ENCODE data around the gene NSUN6. TPM values are rescaled to one million over a fixed set of nuclear protein-coding genes. Genes with fewer than 3 reads are reported as not detected.

The NSUN6 gene
- total and polyA plus RNA-seq, 2 experiments from 2014 or later, result 18.1 to 37.4 TPM

DNA sequence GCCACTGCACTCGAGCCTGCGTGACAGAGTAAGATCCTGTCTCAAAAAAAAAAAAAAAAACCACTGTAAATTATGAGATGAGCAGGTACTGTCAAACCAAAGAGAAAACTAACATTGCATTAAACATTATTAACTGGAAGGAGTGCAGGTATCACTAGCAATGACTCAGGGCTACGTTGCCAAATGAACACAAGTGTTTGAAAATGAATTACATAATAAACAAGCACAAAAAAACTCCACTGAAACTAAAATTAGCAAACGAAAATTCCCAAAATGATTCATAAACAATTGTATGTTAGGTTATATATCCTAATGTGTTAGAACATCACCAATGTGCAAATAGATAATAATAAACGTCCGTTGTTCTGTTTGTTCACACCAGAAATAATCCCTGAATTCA is 42.8 kb downstream of the NSUN6 start (continued):
- TF ChIP-seq, protein P1, sequence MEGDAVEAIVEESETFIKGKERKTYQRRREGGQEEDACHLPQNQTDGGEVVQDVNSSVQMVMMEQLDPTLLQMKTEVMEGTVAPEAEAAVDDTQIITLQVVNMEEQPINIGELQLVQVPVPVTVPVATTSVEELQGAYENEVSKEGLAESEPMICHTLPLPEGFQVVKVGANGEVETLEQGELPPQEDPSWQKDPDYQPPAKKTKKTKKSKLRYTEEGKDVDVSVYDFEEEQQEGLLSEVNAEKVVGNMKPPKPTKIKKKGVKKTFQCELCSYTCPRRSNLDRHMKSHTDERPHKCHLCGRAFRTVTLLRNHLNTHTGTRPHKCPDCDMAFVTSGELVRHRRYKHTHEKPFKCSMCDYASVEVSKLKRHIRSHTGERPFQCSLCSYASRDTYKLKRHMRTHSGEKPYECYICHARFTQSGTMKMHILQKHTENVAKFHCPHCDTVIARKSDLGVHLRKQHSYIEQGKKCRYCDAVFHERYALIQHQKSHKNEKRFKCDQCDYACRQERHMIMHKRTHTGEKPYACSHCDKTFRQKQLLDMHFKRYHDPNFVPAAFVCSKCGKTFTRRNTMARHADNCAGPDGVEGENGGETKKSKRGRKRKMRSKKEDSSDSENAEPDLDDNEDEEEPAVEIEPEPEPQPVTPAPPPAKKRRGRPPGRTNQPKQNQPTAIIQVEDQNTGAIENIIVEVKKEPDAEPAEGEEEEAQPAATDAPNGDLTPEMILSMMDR (conservative IDR thresholded peaks at IDR 0.05; ENCODE audit: low read depth in 2 of 2), result no peak
- TF ChIP-seq, protein P2, sequence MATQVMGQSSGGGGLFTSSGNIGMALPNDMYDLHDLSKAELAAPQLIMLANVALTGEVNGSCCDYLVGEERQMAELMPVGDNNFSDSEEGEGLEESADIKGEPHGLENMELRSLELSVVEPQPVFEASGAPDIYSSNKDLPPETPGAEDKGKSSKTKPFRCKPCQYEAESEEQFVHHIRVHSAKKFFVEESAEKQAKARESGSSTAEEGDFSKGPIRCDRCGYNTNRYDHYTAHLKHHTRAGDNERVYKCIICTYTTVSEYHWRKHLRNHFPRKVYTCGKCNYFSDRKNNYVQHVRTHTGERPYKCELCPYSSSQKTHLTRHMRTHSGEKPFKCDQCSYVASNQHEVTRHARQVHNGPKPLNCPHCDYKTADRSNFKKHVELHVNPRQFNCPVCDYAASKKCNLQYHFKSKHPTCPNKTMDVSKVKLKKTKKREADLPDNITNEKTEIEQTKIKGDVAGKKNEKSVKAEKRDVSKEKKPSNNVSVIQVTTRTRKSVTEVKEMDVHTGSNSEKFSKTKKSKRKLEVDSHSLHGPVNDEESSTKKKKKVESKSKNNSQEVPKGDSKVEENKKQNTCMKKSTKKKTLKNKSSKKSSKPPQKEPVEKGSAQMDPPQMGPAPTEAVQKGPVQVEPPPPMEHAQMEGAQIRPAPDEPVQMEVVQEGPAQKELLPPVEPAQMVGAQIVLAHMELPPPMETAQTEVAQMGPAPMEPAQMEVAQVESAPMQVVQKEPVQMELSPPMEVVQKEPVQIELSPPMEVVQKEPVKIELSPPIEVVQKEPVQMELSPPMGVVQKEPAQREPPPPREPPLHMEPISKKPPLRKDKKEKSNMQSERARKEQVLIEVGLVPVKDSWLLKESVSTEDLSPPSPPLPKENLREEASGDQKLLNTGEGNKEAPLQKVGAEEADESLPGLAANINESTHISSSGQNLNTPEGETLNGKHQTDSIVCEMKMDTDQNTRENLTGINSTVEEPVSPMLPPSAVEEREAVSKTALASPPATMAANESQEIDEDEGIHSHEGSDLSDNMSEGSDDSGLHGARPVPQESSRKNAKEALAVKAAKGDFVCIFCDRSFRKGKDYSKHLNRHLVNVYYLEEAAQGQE (IDR thresholded peaks at IDR 0.05; ENCODE audit: unreplicated experiment), result no peak
- TF ChIP-seq JUNB (IDR thresholded peaks at IDR 0.05; ENCODE audit: unreplicated experiment) (no peak), EZH2phosphoT487 (IDR thresholded peaks at IDR 0.05; ENCODE audit: unreplicated experiment) (no peak), ZNF331 (CRISPR knock-in tag; IDR thresholded peaks at IDR 0.05; ENCODE audit: low read depth) (no peak)

DNA sequence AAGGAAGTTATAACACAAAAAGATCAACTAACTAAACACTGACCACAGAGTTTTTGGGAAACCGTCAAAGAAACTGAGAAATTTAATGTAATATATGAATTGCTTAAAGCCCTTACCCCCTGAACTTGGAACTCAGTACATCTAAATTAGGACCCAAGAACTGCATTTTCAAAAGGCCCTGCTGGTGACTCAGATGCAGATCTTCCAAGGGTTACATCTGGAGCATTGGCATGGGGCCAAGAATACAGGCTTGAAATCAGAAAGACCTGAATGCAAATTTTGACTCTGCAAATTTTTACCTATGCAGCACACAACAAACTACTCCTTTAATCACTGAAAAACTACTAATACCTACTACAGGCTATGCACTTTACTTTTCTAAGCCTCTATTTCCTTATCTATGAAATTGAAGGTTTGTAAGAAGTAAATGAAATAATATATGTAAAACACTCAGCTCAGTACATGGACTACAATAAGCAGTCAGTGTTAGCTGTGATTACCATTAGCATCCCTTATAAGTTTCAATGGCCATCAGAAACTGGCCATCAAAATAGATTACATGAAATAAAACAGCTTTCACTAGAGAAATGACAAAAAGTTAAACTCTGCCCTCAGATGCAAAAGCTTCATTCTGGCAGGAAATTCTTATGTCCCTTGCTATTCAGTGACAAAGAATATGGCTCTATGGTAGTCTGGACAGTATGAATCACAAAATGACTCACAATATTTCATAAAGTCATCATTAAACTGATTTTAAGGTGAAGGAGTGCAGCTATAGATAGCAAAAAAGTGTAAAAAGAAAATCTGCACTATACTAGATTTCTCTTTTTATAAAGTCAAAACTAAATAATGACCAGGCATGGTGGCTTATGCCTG is 43.6 kb downstream of the NSUN6 start:
- H3K27ac Mint-ChIP-seq, result no peak overlapping the region

More for the DNA sequence above, 43.6 kb downstream of the NSUN6 start:
- no peak for ATAC-seq
- Histone ChIP-seq H3K9me2 (ENCODE audit: insufficient read depth) (no peaks in the 10 kb centered on the region), H4K20me1 (replicated peaks; ENCODE audit: insufficient read depth) (no peaks in the 10 kb centered on the region; the same call in 1 of the 2 replicates), H3K4me3 (no peak overlapping the region), H3K27ac (ENCODE audit: low read depth) (no peak overlapping the region), H3K4me1 (ENCODE audit: insufficient read depth) (no peaks in the 10 kb centered on the region), H3K27me3 (ENCODE audit: insufficient read depth) (no peaks in the 10 kb centered on the region), H2AFZ (no peak overlapping the region), H3K79me2 (replicated peaks; ENCODE audit: insufficient read depth) (no peaks in the 10 kb centered on the region), H3K36me3 (ENCODE audit: insufficient read depth) (peaks cover 2% of the 10 kb centered on the region; the same call in 1 of the 2 replicates), H3K4me2 (no peak overlapping the region), H3F3A (replicated peaks; ENCODE audit: low read depth) (no peaks in the 10 kb centered on the region)
- no peak for TF ChIP-seq EZH2phosphoT487 (IDR thresholded peaks at IDR 0.05; ENCODE audit: unreplicated experiment)
- TF ChIP-seq, protein P2 (IDR thresholded peaks at IDR 0.05; ENCODE audit: unreplicated experiment), result no peak
- TF ChIP-seq, protein P1 (conservative IDR thresholded peaks at IDR 0.05; ENCODE audit: low read depth in 2 of 2), result no peak
- no peak for TF ChIP-seq POLR2AphosphoS5 (IDR thresholded peaks at IDR 0.05; ENCODE audit: low read depth)
- TF ChIP-seq STAT1 (IDR thresholded peaks at IDR 0.05; ENCODE audit: unreplicated experiment), result no peak
- no peak for TF ChIP-seq JUNB (IDR thresholded peaks at IDR 0.05; ENCODE audit: unreplicated experiment)
- no peak for TF ChIP-seq ZNF331 (CRISPR knock-in tag; IDR thresholded peaks at IDR 0.05; ENCODE audit: low read depth)
- peaks cover 5% of the 10 kb centered on the region; the same call in 1 of the 3 replicates for H3K36me3 Mint-ChIP-seq (ENCODE audit: low read depth)
- H3K27me3 Mint-ChIP-seq (ENCODE audit: insufficient read depth, low read depth, poor library complexity), result no peaks in the 10 kb centered on the region
- 0 out of 3 replicates have a peak, but pooled peaks cover 2% of the 10 kb centered on the region for H3K4me1 Mint-ChIP-seq
- DNase-seq (ENCODE audit: low spot score), result no peak
- no peaks in the 10 kb centered on the region for H3K9me3 Mint-ChIP-seq
- H3K4me3 Mint-ChIP-seq, result no peak overlapping the region
